Measurements from ENCODE around the gene MAGI2.

The MAGI2 gene

GRCh38 chr7:78047800-78048199 is 1405.7 kb downstream of the MAGI2 start:
- no peak overlapping the region for H3K4me3 ChIP-seq (replicated peaks; ENCODE audit: low read depth, low read length)
- TF ChIP-seq CTCF (IDR thresholded peaks at IDR 0.05; ENCODE audit: low read depth, low read length, missing control alignments) = no peak
- no peak for DNase-seq (ENCODE audit: extremely low read depth, low read depth)

- DNase-seq (ENCODE audit: extremely low read depth, low read depth) = no peak
- no peak overlapping the region for H3K4me3 ChIP-seq (replicated peaks; ENCODE audit: low read depth, low read length)
- TF ChIP-seq CTCF (IDR thresholded peaks at IDR 0.05; ENCODE audit: low read depth, low read length, missing control alignments) = no peak
Observed at GRCh38 chr7:78043159-78043558, 1410.3 kb downstream of the MAGI2 start.

- no peak for DNase-seq (ENCODE audit: extremely low read depth, low read depth)
- no peak overlapping the region for H3K4me3 ChIP-seq (replicated peaks; ENCODE audit: low read depth, low read length)
- no peak for TF ChIP-seq CTCF (IDR thresholded peaks at IDR 0.05; ENCODE audit: low read depth, low read length, missing control alignments)
Observed at GRCh38 chr7:78041423-78041822, 1412.0 kb downstream of the MAGI2 start.

GRCh38 chr7:78039790-78040776 is 1413.4 kb downstream of the MAGI2 start:
- peak; percentile 79 for TF ChIP-seq CTCF (IDR thresholded peaks at IDR 0.05; ENCODE audit: low read depth, low read length, missing control alignments)
- no peak overlapping the region for H3K4me3 ChIP-seq (replicated peaks; ENCODE audit: low read depth, low read length)
- no peak for DNase-seq (ENCODE audit: extremely low read depth, low read depth)

GRCh38 chr7:78038465-78039080 is 1414.9 kb downstream of the MAGI2 start:
- no peak for DNase-seq (ENCODE audit: extremely low read depth, low read depth)
- H3K4me3 ChIP-seq (replicated peaks; ENCODE audit: low read depth, low read length) = no peak overlapping the region
- no peak for TF ChIP-seq CTCF (IDR thresholded peaks at IDR 0.05; ENCODE audit: low read depth, low read length, missing control alignments)

- DNase-seq (ENCODE audit: extremely low read depth, low read depth) = no peak
- TF ChIP-seq CTCF (IDR thresholded peaks at IDR 0.05; ENCODE audit: low read depth, low read length, missing control alignments) = no peak
- no peak overlapping the region for H3K4me3 ChIP-seq (replicated peaks; ENCODE audit: low read depth, low read length)
Observed at GRCh38 chr7:78037603-78038002, 1415.9 kb downstream of the MAGI2 start.

All from HFF-Myc (cell line).